ENCODE results near the gene VANGL2. TPM values are rescaled to one million over a fixed set of nuclear protein-coding genes. Genes with fewer than 3 reads are reported as not detected.

VANGL2 gene
- total RNA-seq, 1 donor from 2014 or later: 5.5 TPM

DNA sequence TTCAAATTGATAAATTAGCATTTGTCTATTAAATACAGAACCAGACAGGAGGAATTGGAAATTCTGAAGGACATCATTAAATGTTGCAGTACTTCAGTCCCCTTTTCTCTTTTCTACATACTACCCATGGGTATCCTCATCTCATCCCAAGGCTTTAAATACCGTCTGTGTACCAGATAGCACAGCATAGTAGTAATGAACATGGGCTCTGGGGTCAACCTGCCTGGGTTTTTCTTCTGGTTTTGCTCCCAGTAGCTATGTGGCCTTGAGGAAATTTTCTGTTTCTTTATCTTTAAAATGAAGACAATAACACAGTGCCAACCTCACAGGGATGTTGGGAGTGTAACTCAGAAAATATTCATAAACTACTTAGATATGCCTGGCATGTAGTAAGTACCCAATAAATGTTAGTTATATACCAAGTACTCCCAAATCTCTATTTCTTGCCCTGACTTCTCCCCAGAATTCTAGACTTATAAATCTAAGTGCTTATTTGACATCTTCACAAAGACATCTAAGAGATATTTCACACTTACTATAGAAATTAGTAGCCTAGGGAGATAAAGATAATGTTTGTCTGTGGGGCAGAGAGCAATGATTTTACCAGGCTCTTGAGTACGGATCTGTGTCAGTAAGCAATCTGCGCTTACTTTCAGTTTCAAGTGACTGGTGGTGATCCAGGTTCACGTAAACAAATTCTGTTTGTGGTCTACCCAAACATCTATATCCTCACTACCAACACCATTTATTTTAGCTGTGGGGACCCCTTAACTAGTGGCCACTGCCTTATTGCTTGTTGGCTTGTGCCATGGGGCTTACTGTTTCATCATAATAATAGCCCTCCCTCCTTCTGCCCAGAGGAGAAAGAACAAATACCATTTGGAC lies 37.3 kb downstream of the VANGL2 start:
- CTCF ChIA-PET: no interaction called here
- Mint-ChIP-seq H3K27me3 (no peaks in the 10 kb centered on the region), H3K4me3 (peak overlapping the region; percentile 73), H3K9me3 (peaks cover 10% of the 10 kb centered on the region), H3K4me1 (peaks cover 68% of the 10 kb centered on the region), H3K36me3 (ENCODE audit: low read depth) (peaks cover 16% of the 10 kb centered on the region), H3K27ac (peak overlapping the region; percentile 97)
- POLR2A ChIA-PET: interaction anchor here (0.6 to 1.2 kb wide), 4 partner anchors 14 to 51 kb away, joined by 3 to 5 read pairs (median 3); no protein-coding TSS in a partner anchor
- intact Hi-C loops (cut with micrococcal nuclease): no loop called here
- TF ChIP-seq, protein P1, sequence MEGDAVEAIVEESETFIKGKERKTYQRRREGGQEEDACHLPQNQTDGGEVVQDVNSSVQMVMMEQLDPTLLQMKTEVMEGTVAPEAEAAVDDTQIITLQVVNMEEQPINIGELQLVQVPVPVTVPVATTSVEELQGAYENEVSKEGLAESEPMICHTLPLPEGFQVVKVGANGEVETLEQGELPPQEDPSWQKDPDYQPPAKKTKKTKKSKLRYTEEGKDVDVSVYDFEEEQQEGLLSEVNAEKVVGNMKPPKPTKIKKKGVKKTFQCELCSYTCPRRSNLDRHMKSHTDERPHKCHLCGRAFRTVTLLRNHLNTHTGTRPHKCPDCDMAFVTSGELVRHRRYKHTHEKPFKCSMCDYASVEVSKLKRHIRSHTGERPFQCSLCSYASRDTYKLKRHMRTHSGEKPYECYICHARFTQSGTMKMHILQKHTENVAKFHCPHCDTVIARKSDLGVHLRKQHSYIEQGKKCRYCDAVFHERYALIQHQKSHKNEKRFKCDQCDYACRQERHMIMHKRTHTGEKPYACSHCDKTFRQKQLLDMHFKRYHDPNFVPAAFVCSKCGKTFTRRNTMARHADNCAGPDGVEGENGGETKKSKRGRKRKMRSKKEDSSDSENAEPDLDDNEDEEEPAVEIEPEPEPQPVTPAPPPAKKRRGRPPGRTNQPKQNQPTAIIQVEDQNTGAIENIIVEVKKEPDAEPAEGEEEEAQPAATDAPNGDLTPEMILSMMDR (IDR thresholded peaks at IDR 0.05): no peak
- DNase-seq (no peak), ATAC-seq (ENCODE audit: low read depth) (peak; percentile 85)

GRCh38 chr1:160438317-160438918 lies 38.1 kb downstream of the VANGL2 start:
- intact Hi-C loops (cut with micrococcal nuclease): no loop called here
- TF ChIP-seq, protein P1 (IDR thresholded peaks at IDR 0.05): no peak
- Mint-ChIP-seq H3K27ac (peak overlapping the region; percentile 97), H3K9me3 (peaks cover 10% of the 10 kb centered on the region), H3K36me3 (ENCODE audit: low read depth) (peaks cover 16% of the 10 kb centered on the region), H3K4me3 (peak overlapping the region; percentile 73), H3K27me3 (no peaks in the 10 kb centered on the region), H3K4me1 (peaks cover 68% of the 10 kb centered on the region)
- ChIA-PET POLR2A (interaction anchor here (1.1 to 1.2 kb wide), 2 partner anchors 13 to 16 kb away, joined by 3 to 5 read pairs; no protein-coding TSS in a partner anchor), CTCF (no interaction called here)
- ATAC-seq (ENCODE audit: low read depth) (no peak), DNase-seq (no peak)

DNA sequence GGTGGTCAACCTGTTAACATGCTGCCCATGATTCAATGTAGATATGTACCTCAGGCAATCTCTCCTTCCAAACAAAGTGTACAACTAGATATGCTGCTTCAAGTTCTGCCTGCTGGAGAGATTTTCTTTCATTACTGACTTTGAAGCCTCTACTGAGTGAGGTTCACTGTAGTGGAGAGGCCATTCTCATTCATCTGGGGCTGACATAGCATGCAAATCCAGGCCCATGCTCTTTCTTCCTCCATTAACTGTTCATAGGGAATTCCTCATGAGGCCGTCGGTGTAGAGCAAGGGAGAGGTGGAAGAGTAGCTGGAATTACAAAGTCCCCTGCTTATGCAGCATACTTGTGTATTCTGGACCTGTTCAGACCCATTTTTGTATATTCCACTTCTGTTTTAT lies 38.6 kb downstream of the VANGL2 start:
- ChIA-PET CTCF (no interaction called here), POLR2A (no interaction called here)
- peaks cover 10% of the 10 kb centered on the region for H3K9me3 Mint-ChIP-seq
- peaks cover 68% of the 10 kb centered on the region for H3K4me1 Mint-ChIP-seq
- no peak for DNase-seq
- peak overlapping the region; percentile 42 for H3K4me3 Mint-ChIP-seq
- no peaks in the 10 kb centered on the region for H3K27me3 Mint-ChIP-seq
- intact Hi-C loops (cut with micrococcal nuclease): no loop called here
- no peak for ATAC-seq (ENCODE audit: low read depth)
- TF ChIP-seq, protein P1 (IDR thresholded peaks at IDR 0.05): no peak
- peak overlapping the region; percentile 97 for H3K27ac Mint-ChIP-seq
- H3K36me3 Mint-ChIP-seq (ENCODE audit: low read depth): peaks cover 14% of the 10 kb centered on the region

DNA sequence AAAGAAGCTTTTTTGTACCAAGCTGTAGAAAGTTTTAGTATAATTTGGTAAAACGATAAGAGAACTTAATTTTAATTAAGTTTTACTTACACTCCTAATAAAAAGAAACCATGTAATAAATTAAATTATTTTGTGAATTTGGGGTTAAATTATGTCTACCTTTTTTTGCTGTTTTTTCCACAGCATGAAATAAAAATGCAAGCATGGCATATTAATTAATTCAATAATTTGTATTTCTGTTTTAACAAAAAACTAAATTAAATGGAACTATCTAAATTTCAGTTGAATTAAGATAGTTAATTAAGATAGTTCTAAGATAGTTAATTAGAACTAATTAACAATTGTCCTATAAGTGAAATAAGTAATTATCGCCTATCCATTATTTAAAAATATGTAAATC lies 39.4 kb downstream of the VANGL2 start:
- no peak for ATAC-seq (ENCODE audit: low read depth)
- no peak for DNase-seq
- H3K9me3 Mint-ChIP-seq: peaks cover 4% of the 10 kb centered on the region
- no peaks in the 10 kb centered on the region for H3K27me3 Mint-ChIP-seq
- POLR2A ChIA-PET: interaction anchor here (0.6 kb wide), 1 partner anchor 733 kb away, joined by 7 read pairs; no protein-coding TSS in a partner anchor
- no peak overlapping the region for H3K4me3 Mint-ChIP-seq
- H3K27ac Mint-ChIP-seq: no peak overlapping the region
- peaks cover 9% of the 10 kb centered on the region for H3K36me3 Mint-ChIP-seq (ENCODE audit: low read depth)
- TF ChIP-seq, protein P1 (IDR thresholded peaks at IDR 0.05): no peak
- peaks cover 64% of the 10 kb centered on the region for H3K4me1 Mint-ChIP-seq
- intact Hi-C loops (cut with micrococcal nuclease): no loop called here
- CTCF ChIA-PET: no interaction called here
